H9 (cell line): Measurements from ENCODE around the gene ABCB8. TPM values are rescaled to one million over a fixed set of nuclear protein-coding genes. Genes with fewer than 3 reads are reported as not detected.

Source experiments
- DNase-seq: peaks from one replicate; pipeline ENCODE4 v3.0.0-alpha.2; 2017
- H2AFZ ChIP-seq: one replicate; pipeline ENCODE4 v1.6.1; 2013; ENCODE audit warnings: mild to moderate bottlenecking, low read length, control low read depth, moderate library complexity
- H2AK5ac ChIP-seq: 2 replicates; pipeline ENCODE4 v1.6.1; 2013; ENCODE audit warnings: low read length, control low read depth, mixed read lengths; ENCODE audit not compliant: insufficient read length
- H2BK120ac ChIP-seq: one replicate; pipeline ENCODE4 v1.6.1; 2013; ENCODE audit warnings: low read depth, mild to moderate bottlenecking, low read length, control low read depth, inconsistent platforms; ENCODE audit not compliant: poor library complexity, severe bottlenecking
- H2BK12ac ChIP-seq: 2 replicates; pipeline ENCODE4 v1.6.1; 2013; ENCODE audit warnings: low read length, control low read depth, mixed read lengths, low read depth; ENCODE audit not compliant: insufficient read length
- H2BK15ac ChIP-seq: 2 replicates; pipeline ENCODE4 v1.6.1; 2013; ENCODE audit warnings: low read depth, low read length, control low read depth
- H2BK20ac ChIP-seq: one replicate; pipeline ENCODE4 v1.6.1; 2013; ENCODE audit warnings: low read depth, mild to moderate bottlenecking, low read length, control low read depth, inconsistent platforms; ENCODE audit not compliant: poor library complexity, severe bottlenecking
- H2BK5ac ChIP-seq: 2 replicates; pipeline ENCODE4 v1.6.1; 2013; ENCODE audit warnings: low read length, control low read depth, mixed read lengths; ENCODE audit not compliant: insufficient read length
- H3K14ac ChIP-seq: 2 replicates; pipeline ENCODE4 v1.6.1; 2013; ENCODE audit warnings: low read length, control low read depth; ENCODE audit not compliant: insufficient read depth
- H3K18ac ChIP-seq: 2 replicates; pipeline ENCODE4 v1.6.1; 2013; ENCODE audit warnings: low read depth, mild to moderate bottlenecking, mixed read lengths, low read length, control low read depth; ENCODE audit not compliant: insufficient read length
- H3K23ac ChIP-seq: 2 replicates; pipeline ENCODE4 v1.6.1; 2013; ENCODE audit warnings: low read length, control low read depth, mixed read lengths, low read depth; ENCODE audit not compliant: insufficient read length
- H3K23me2 ChIP-seq: 2 replicates; pipeline ENCODE4 v1.6.1; 2013; ENCODE audit warnings: low read depth, mild to moderate bottlenecking, mixed read lengths, low read length, control low read depth; ENCODE audit not compliant: insufficient read length, poor library complexity, severe bottlenecking
- H3K27ac ChIP-seq: 2 replicates; pipeline ENCODE4 v1.5.1; 2013; ENCODE audit warnings: low read length, control low read depth, mixed read lengths, low read depth; ENCODE audit not compliant: insufficient read length
- H3K27me3 ChIP-seq: 2 replicates; pipeline ENCODE4 v1.6.1; 2013; ENCODE audit warnings: low read length, control low read depth, inconsistent platforms; ENCODE audit not compliant: insufficient read depth
- H3K4ac ChIP-seq: 2 replicates; pipeline ENCODE4 v1.6.1; 2013; ENCODE audit warnings: low read depth, mild to moderate bottlenecking, control low read depth, inconsistent platforms, low read length, moderate library complexity
- H3K4me1 ChIP-seq: 2 replicates; pipeline ENCODE4 v1.6.1; 2013; ENCODE audit warnings: low read length, control low read depth, inconsistent platforms; ENCODE audit not compliant: insufficient read depth
- H3K4me2 ChIP-seq: 2 replicates; pipeline ENCODE4 v1.6.1; 2013; ENCODE audit warnings: low read length, control low read depth, mixed read lengths; ENCODE audit not compliant: insufficient read length, insufficient read depth
- H3K56ac ChIP-seq: 2 replicates; pipeline ENCODE4 v1.6.1; 2013; ENCODE audit warnings: low read depth, mild to moderate bottlenecking, mixed read lengths, low read length, control low read depth; ENCODE audit not compliant: insufficient read length
- H3K79me1 ChIP-seq: 2 replicates; pipeline ENCODE4 v1.6.1; 2013; ENCODE audit warnings: low read depth, mild to moderate bottlenecking, moderate library complexity, low read length, control low read depth, inconsistent platforms; ENCODE audit not compliant: insufficient read depth, poor library complexity, severe bottlenecking
- H3K79me2 ChIP-seq: 2 replicates; pipeline ENCODE4 v1.6.1; 2013; ENCODE audit warnings: low read length, control low read depth, inconsistent platforms; ENCODE audit not compliant: insufficient read depth
- H3K9ac ChIP-seq: 2 replicates; pipeline ENCODE4 v1.6.1; 2013; ENCODE audit warnings: low read length, control low read depth, mixed read lengths; ENCODE audit not compliant: insufficient read length; ENCODE audit errors: extremely low read depth
- H3K9me3 ChIP-seq: one replicate; pipeline ENCODE4 v1.6.1; 2013; ENCODE audit warnings: low read depth, low read length, inconsistent platforms; ENCODE audit not compliant: control insufficient read depth
- H3T11ph ChIP-seq: one replicate; pipeline ENCODE4 v1.6.1; 2013; ENCODE audit warnings: mild to moderate bottlenecking, low read length, control low read depth, inconsistent platforms
- H4K20me1 ChIP-seq: one replicate; pipeline ENCODE4 v1.6.1; 2013; ENCODE audit not compliant: control insufficient read depth, insufficient read length, insufficient read depth
- H4K5ac ChIP-seq: 2 replicates; pipeline ENCODE4 v1.6.1; 2013; ENCODE audit warnings: low read depth, mild to moderate bottlenecking, mixed read lengths, low read length, control low read depth; ENCODE audit not compliant: insufficient read length
- H4K8ac ChIP-seq: replicated peaks from 2 replicates; pipeline ENCODE4 v1.6.1; 2013; ENCODE audit warnings: low read length, control low read depth, mixed read lengths, low read depth; ENCODE audit not compliant: insufficient read length
- H4K91ac ChIP-seq: 2 replicates; pipeline ENCODE4 v1.6.1; 2013; ENCODE audit warnings: low read depth, mild to moderate bottlenecking, moderate library complexity, mixed read lengths, low read length, control low read depth; ENCODE audit not compliant: insufficient read length
- H3K27ac Mint-ChIP-seq, 3 experiments: 2 replicates in 2 of 3; 3 replicates in 1 of 3; pipeline ENCODE4 v1.8.0; 2020 to 2021; ENCODE audit warnings: mixed read lengths in 3 of 3, mild to moderate bottlenecking in 1 of 3, moderate library complexity in 1 of 3
- H3K27me3 Mint-ChIP-seq: 2 replicates; pipeline ENCODE4 v1.8.0; 2021; ENCODE audit warnings: low read depth, mild to moderate bottlenecking, moderate library complexity, mixed read lengths
- H3K36me3 Mint-ChIP-seq, 3 experiments: 2 replicates in 2 of 3; 3 replicates in 1 of 3; pipeline ENCODE4 v1.8.0; 2020 to 2021; ENCODE audit warnings: low read depth in 3 of 3, mixed read lengths in 3 of 3; ENCODE audit not compliant: insufficient read depth in 1 of 3
- H3K4me1 Mint-ChIP-seq, 2 experiments: 2 replicates each; pipeline ENCODE4 v1.8.0; 2020; ENCODE audit warnings: mixed read lengths in 2 of 2
- H3K4me3 Mint-ChIP-seq, 2 experiments: 2 replicates in 1 of 2; 3 replicates in 1 of 2; pipeline ENCODE4 v1.8.0; 2020 to 2021; ENCODE audit warnings: mild to moderate bottlenecking in 2 of 2, mixed read lengths in 2 of 2, moderate library complexity in 1 of 2
- H3K9me3 Mint-ChIP-seq, 2 experiments: 2 replicates in 1 of 2; 3 replicates in 1 of 2; pipeline ENCODE4 v1.8.0; 2020; ENCODE audit warnings: mild to moderate bottlenecking in 2 of 2, mixed read lengths in 2 of 2, moderate library complexity in 1 of 2
- WGBS: extraction: QIAGEN DNeasy Blood & Tissue Kit; methylation state at CpG from one replicate; pipeline ENCODE4 v1.1.7; 2013; ENCODE audit warnings: missing lambda C conversion rate, low lambda C conversion rate, mixed read lengths; ENCODE audit not compliant: insufficient read length; ENCODE audit errors: extremely low coverage; 5-methylcytosine and 5-hydroxymethylcytosine counted together
- total RNA-seq: library from RNA; stranded (reverse); gene quantifications from 2 replicates; pipeline ENCODE4 v1.2.1, GENCODE V29; 2021
- TF ChIP-seq, protein P1 (sequence below): fragments of 200-600 bp; sonication (generic); conservative IDR thresholded peaks from 3 replicates; pipeline ENCODE4 v1.8.0; 2021; ENCODE audit warnings: antibody characterized with exemption, mild to moderate bottlenecking

The ABCB8 gene
- total RNA-seq, 1 experiment from 2014 or later, result 22.1 TPM

DNA sequence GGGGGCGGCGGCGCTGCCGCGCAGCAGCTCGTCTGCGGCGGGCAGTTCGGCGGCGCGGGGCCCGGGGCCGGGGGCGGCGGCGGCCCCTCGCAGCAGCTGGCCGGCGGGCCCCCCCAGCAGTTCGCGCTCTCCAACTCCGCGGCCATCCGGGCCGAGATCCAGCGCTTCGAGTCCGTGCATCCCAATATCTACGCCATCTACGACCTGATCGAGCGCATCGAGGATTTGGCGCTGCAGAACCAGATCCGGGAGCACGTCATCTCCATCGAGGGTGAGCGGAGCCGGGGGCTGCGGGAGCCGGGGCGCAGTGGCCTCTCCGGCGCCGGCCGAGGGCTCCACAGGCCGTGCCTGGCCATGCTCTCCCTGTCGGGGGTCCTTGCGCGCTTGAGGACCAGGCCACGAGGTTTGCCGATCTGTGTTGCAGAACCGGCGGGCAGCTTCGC lies 58.6 kb downstream of the ABCB8 start:
- H3K79me2 ChIP-seq, result peaks cover 4% of the 10 kb centered on the region; the same call in 1 of the 2 replicates
- H4K20me1 ChIP-seq, result no peaks in the 10 kb centered on the region

More for the DNA sequence above, 58.6 kb downstream of the ABCB8 start:
- Mint-ChIP-seq H3K9me3 (no peaks in the 10 kb centered on the region; a peak in 1 of 5 replicates), H3K27ac (peak overlapping the region in 1 of 3 experiments; percentile 90; a peak in 1 of 7 replicates), H3K4me1 (peaks cover 44 to 49% of the 10 kb centered on the region in 2 experiments), H3K4me3 (peak overlapping the region; percentile 84 to 93), H3K36me3 (peaks cover 0 to 18% (median 3%) of the 10 kb centered on the region in 3 experiments; a peak in 4 of 7 replicates), H3K27me3 (peaks cover 15% of the 10 kb centered on the region)
- H3K14ac ChIP-seq, result peak overlapping the region; percentile 78
- no peak overlapping the region for H3K4ac ChIP-seq
- peak overlapping the region; percentile 29 for H3K9ac ChIP-seq
- no peak overlapping the region for H3T11ph ChIP-seq
- no peak overlapping the region for H2BK120ac ChIP-seq
- no peak overlapping the region for H3K27ac ChIP-seq
- no peak overlapping the region for H3K23ac ChIP-seq
- TF ChIP-seq, protein P1, sequence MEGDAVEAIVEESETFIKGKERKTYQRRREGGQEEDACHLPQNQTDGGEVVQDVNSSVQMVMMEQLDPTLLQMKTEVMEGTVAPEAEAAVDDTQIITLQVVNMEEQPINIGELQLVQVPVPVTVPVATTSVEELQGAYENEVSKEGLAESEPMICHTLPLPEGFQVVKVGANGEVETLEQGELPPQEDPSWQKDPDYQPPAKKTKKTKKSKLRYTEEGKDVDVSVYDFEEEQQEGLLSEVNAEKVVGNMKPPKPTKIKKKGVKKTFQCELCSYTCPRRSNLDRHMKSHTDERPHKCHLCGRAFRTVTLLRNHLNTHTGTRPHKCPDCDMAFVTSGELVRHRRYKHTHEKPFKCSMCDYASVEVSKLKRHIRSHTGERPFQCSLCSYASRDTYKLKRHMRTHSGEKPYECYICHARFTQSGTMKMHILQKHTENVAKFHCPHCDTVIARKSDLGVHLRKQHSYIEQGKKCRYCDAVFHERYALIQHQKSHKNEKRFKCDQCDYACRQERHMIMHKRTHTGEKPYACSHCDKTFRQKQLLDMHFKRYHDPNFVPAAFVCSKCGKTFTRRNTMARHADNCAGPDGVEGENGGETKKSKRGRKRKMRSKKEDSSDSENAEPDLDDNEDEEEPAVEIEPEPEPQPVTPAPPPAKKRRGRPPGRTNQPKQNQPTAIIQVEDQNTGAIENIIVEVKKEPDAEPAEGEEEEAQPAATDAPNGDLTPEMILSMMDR, result no peak
- H2BK20ac ChIP-seq, result no peak overlapping the region
- H3K27me3 ChIP-seq, result no peaks in the 10 kb centered on the region; the same call in 1 of the 2 replicates
- H2BK15ac ChIP-seq, result no peak overlapping the region
- no peak overlapping the region for H2BK12ac ChIP-seq
- H2AK5ac ChIP-seq, result no peak overlapping the region
- no CpG with 5 or more reads among the region's 56 CpGs for WGBS
- H3K79me1 ChIP-seq, result peaks cover 4% of the 10 kb centered on the region
- no peak overlapping the region for H3K18ac ChIP-seq
- H3K56ac ChIP-seq, result no peak overlapping the region
- no peak overlapping the region for H4K91ac ChIP-seq
- H3K4me2 ChIP-seq, result peak overlapping the region; percentile 47
- no peak overlapping the region for H4K8ac ChIP-seq
- no peak overlapping the region for H2AFZ ChIP-seq
- peaks cover 2% of the 10 kb centered on the region; the same call in 1 of the 2 replicates for H3K4me1 ChIP-seq
- peaks cover 20% of the 10 kb centered on the region for H3K23me2 ChIP-seq
- H4K5ac ChIP-seq, result no peak overlapping the region
- H2BK5ac ChIP-seq, result no peak overlapping the region
- no peaks in the 10 kb centered on the region for H3K9me3 ChIP-seq
- DNase-seq, result no peak
